HepG2 (cell line): ENCODE measurements around the gene GPR179. TPM values are rescaled to one million over a fixed set of nuclear protein-coding genes. Genes with fewer than 3 reads are reported as not detected.
"Not testable (repeated sequence)": the region's sequence is repeated elsewhere in the genome, so short reads cannot be mapped to it uniquely, and the experiment has no call there.

ENCODE experiments used
- ATAC-seq: fragments of 200-7000 bp; cut with Tn5 transposase; 3 replicates; pipeline ENCODE4 v1.9.1; 2020; ENCODE audit warnings: mild to moderate bottlenecking, moderate library complexity
- BruUV-seq: library from RNA; stranded (reverse); fragments of 400-500 nt; replicated peaks from 2 replicates; lab custom pipeline; 2021; lab: Mats Ljungman, UMichigan
- CTCF ChIA-PET: fragments of 300-600 bp; formaldehyde crosslinking; extraction: SDS; loops from one replicate; lab custom pipeline; 2021; ENCODE audit warnings: low total read pairs, inconsistent platforms, low intra/inter-chr PET ratio; lab: Yijun Ruan, JAX
- POLR2A ChIA-PET: fragments of 350-600 bp; sonication (Branson Sonifier 250); formaldehyde crosslinking; loops from one replicate; lab custom pipeline; 2020; ENCODE audit warnings: antibody characterized with exemption, inconsistent platforms; lab: Yijun Ruan, JAX
- DNase-seq: peaks from one replicate; pipeline ENCODE4 v3.0.0-alpha.2; 2015; ENCODE audit warnings: low spot score
- FAIRE-seq: peaks from 3 replicates; lab custom pipeline; 2011; peaks lifted over from hg19 to GRCh38; lab: Jason Lieb, UNC
- H2AFZ ChIP-seq: one replicate; pipeline ENCODE4 v1.6.1; 2011; ENCODE audit warnings: low read length, inconsistent platforms
- H3K27ac ChIP-seq: fragments of 300-600 bp; 3 replicates; pipeline ENCODE4 v1.8.0; 2011; ENCODE audit warnings: mixed run types, mild to moderate bottlenecking, mixed read lengths, low read length, inconsistent platforms; ENCODE audit not compliant: insufficient read depth; ENCODE audit errors: extremely low read length
- H3K27me3 ChIP-seq, 2 experiments: fragments of 200-600 bp in 1 of 2; 2 replicates in 1 of 2; 3 replicates in 1 of 2; pipeline versions ENCODE4 v1.6.0 to v1.8.0; 2011; ENCODE audit warnings: low read length in 2 of 2, mild to moderate bottlenecking in 2 of 2, moderate library complexity in 2 of 2, inconsistent platforms in 1 of 2; ENCODE audit not compliant: insufficient read depth in 2 of 2, control insufficient read depth in 1 of 2
- H3K36me3 ChIP-seq, 2 experiments: fragments of 200-600 bp in 1 of 2; replicated peaks in 1 of 2; 2 replicates in 1 of 2; 3 replicates in 1 of 2; pipeline versions ENCODE4 v1.5.1 to v1.8.0; 2011; ENCODE audit warnings: low read length in 2 of 2, inconsistent platforms in 1 of 2; ENCODE audit not compliant: insufficient read depth in 2 of 2, control insufficient read depth in 1 of 2
- H3K4me1 ChIP-seq: 2 replicates; pipeline ENCODE4 v1.5.1; 2012; ENCODE audit warnings: low read length, inconsistent platforms; ENCODE audit not compliant: insufficient read depth
- H3K4me2 ChIP-seq: 2 replicates; pipeline ENCODE4 v1.6.0; 2011; ENCODE audit warnings: low read depth, low read length, inconsistent platforms
- H3K4me3 ChIP-seq, 3 experiments: fragments of 200-600 bp in 1 of 3; sonication (generic), shearing (Covaris generic) in 1 of 3; replicated peaks in 1 of 3; 2 replicates each; pipeline ENCODE4 v1.5.1; 2011 to 2016; ENCODE audit warnings: low read length in 3 of 3, inconsistent platforms in 2 of 3, low read depth in 2 of 3, mild to moderate bottlenecking in 2 of 3, control low read depth in 1 of 3, mixed read lengths in 1 of 3; ENCODE audit not compliant: insufficient read depth in 1 of 3
- H3K79me2 ChIP-seq: one replicate; pipeline ENCODE4 v1.6.1; 2011; ENCODE audit warnings: low read length, inconsistent platforms; ENCODE audit not compliant: insufficient read depth
- H3K9ac ChIP-seq: 2 replicates; pipeline ENCODE4 v1.6.0; 2011; ENCODE audit warnings: mild to moderate bottlenecking, low read depth, low read length, inconsistent platforms; ENCODE audit not compliant: insufficient read depth
- H3K9me3 ChIP-seq: 2 replicates; pipeline ENCODE4 v1.5.1; 2012; ENCODE audit warnings: mild to moderate bottlenecking, low read length
- H4K20me1 ChIP-seq: 2 replicates; pipeline ENCODE4 v1.6.0; 2011; ENCODE audit warnings: inconsistent platforms, mild to moderate bottlenecking, low read length, moderate library complexity; ENCODE audit not compliant: insufficient read depth
- CBX2 ChIP-seq, 2 experiments: fragments of 200-600 bp in 1 of 2; sonication (generic); formaldehyde crosslinking in 1 of 2; IDR thresholded peaks; 2 replicates each; pipeline versions ENCODE4 v1.7.0 to v1.8.1; 2018 to 2022; ENCODE audit warnings: low read depth in 2 of 2, low read length in 1 of 2, mild to moderate bottlenecking in 1 of 2, missing genetic modification reagents in 1 of 2
- CREB3 ChIP-seq: sonication (generic); formaldehyde crosslinking; IDR thresholded peaks from 2 replicates; pipeline ENCODE4 v1.5.0; 2020; ENCODE audit warnings: missing genetic modification reagents
- DMAP1 ChIP-seq: IDR thresholded peaks from 2 replicates; pipeline ENCODE4 v1.6.1; 2016
- GATAD1 ChIP-seq: IDR thresholded peaks from 2 replicates; pipeline ENCODE4 v1.6.1; 2016; ENCODE audit warnings: missing genetic modification reagents, missing compliant biosample characterization
- HNF1B ChIP-seq: sonication (generic); formaldehyde crosslinking; IDR thresholded peaks from 2 replicates; pipeline ENCODE4 v1.5.1; 2020; ENCODE audit warnings: mild to moderate bottlenecking, moderate library complexity, missing genetic modification reagents
- KDM2A ChIP-seq: sonication (generic); formaldehyde crosslinking; IDR thresholded peaks from 2 replicates; pipeline ENCODE4 v1.4.0; 2020; ENCODE audit warnings: low read depth, missing genetic modification reagents, borderline replicate concordance
- KDM5A ChIP-seq: fragments of 200-600 bp; sonication (generic); IDR thresholded peaks from 2 replicates; pipeline ENCODE4 v1.7.0; 2018; ENCODE audit warnings: antibody characterized with exemption, mild to moderate bottlenecking, low read length, borderline replicate concordance
- SRF ChIP-seq: IDR thresholded peaks from 2 replicates; pipeline ENCODE4 v1.6.1; 2011; ENCODE audit warnings: mild to moderate bottlenecking, low read depth, low read length, moderate library complexity
- STAT6 ChIP-seq: sonication (generic); formaldehyde crosslinking; IDR thresholded peaks from 2 replicates; pipeline ENCODE4 v1.4.0; 2020; ENCODE audit warnings: missing genetic modification reagents, mild to moderate bottlenecking, borderline replicate concordance
- YY1 ChIP-seq: IDR thresholded peaks from 2 replicates; pipeline ENCODE4 v1.6.1; 2011; ENCODE audit warnings: low read length, low read depth, moderate library complexity, mild to moderate bottlenecking; ENCODE audit not compliant: insufficient read depth, insufficient replicate concordance
- ZFY ChIP-seq: sonication (generic); formaldehyde crosslinking; IDR thresholded peaks from 2 replicates; pipeline ENCODE4 v1.4.0; 2020; ENCODE audit warnings: missing genetic modification reagents
- ZMYM4 ChIP-seq: sonication (generic); formaldehyde crosslinking; IDR thresholded peaks from 2 replicates; pipeline ENCODE4 v1.8.1; 2023; ENCODE audit warnings: mild to moderate bottlenecking, missing genetic modification reagents
- ZNF24 ChIP-seq: fragments of 450-650 bp; IDR thresholded peaks from 2 replicates; pipeline ENCODE4 v1.6.1; 2017; ENCODE audit warnings: antibody characterized with exemption, mild to moderate bottlenecking
- ZNF264 ChIP-seq: sonication (generic); formaldehyde crosslinking; IDR thresholded peaks from 2 replicates; pipeline ENCODE4 v1.4.0; 2020; ENCODE audit warnings: missing genetic modification reagents
- ZNF331 ChIP-seq: sonication (generic); formaldehyde crosslinking; IDR thresholded peaks from 2 replicates; pipeline ENCODE4 v1.4.0; 2020; ENCODE audit warnings: missing genetic modification reagents
- ZNF556 ChIP-seq: sonication (generic); formaldehyde crosslinking; IDR thresholded peaks from 2 replicates; pipeline ENCODE4 v1.4.0; 2020; ENCODE audit warnings: mild to moderate bottlenecking, missing genetic modification reagents, borderline replicate concordance
- ZSCAN9 ChIP-seq: IDR thresholded peaks from 2 replicates; pipeline ENCODE4 v1.6.1; 2016; ENCODE audit warnings: borderline replicate concordance
- WGBS: methylation state at CpG from one replicate; pipeline ENCODE4 v1.1.6; 2017; ENCODE audit warnings: low lambda C conversion rate; 5-methylcytosine and 5-hydroxymethylcytosine counted together
- in situ Hi-C: cut with HindIII; loops from 2 replicates; pipeline ENCODE4 v1.10.0; 2017; ENCODE audit warnings: low pct_unique_long_range_greater_than_20kb; ENCODE audit not compliant: extremely low pct_ligation_motif_present
- intact Hi-C: fragments of 100-400 bp; cut with micrococcal nuclease; formaldehyde crosslinking; loops from one replicate; pipeline ENCODE4 v1.10.0; 2022; ENCODE audit not compliant: unreplicated experiment
- polyA plus RNA-seq, 8 experiments: library from polyadenylated mRNA; depleted of rRNA in 3 of 8; stranded (reverse) in 7 of 8; unstranded in 1 of 8; fragments of >200 nt; fragmentation: Illumina TruSeq in 4 of 8; extraction: Trizol in 4 of 8; gene quantifications; 2 replicates each; pipeline versions ENCODE4 v1.2.1 to v1.2.3, GENCODE V29; 2011 to 2016; ENCODE audit warnings: low read depth in 4 of 8, missing spikeins in 1 of 8, mixed read lengths in 1 of 8; ENCODE audit not compliant: insufficient read depth in 1 of 8
- total RNA-seq, 5 experiments: library from RNA; depleted of rRNA; stranded (reverse); fragments of >200 nt; fragmentation: Illumina TruSeq; extraction: Trizol; gene quantifications; 2 replicates each; pipeline ENCODE4 v1.2.3, GENCODE V29; 2016; ENCODE audit warnings: low read depth in 1 of 5

GPR179 gene
- total and polyA plus RNA-seq, 2 of the 13 experiments (the other 11 are each of a cell fraction or from before 2014, with no cell fraction given): 0.03 TPM; not detected in 1

GRCh38 chr17:38315497-38315896 is 28.3 kb downstream of the GPR179 start (continued):
- no peak for TF ChIP-seq CBX2 (IDR thresholded peaks at IDR 0.05; ENCODE audit: low read depth, low read length)
- no peak for TF ChIP-seq CBX2 (CRISPR knock-in tag; IDR thresholded peaks at IDR 0.05; ENCODE audit: low read depth)
- TF ChIP-seq STAT6 (CRISPR knock-in tag): no peak
- no peak for TF ChIP-seq ZNF24

- intact Hi-C loops, H3K36me3 ChIP-seq, CTCF ChIA-PET, in situ Hi-C loops, H4K20me1 ChIP-seq, H3K4me1 ChIP-seq, BruUV-seq, H3K9me3 ChIP-seq, FAIRE-seq, H3K27me3 ChIP-seq, H3K79me2 ChIP-seq: not testable (repeated sequence)
- 2% methylated on average over 45 of the region's 48 CpGs for WGBS
- Histone ChIP-seq H2AFZ (peak within 1 kb of the TSS; percentile 31), H3K9ac (peak within 1 kb of the TSS; percentile 93), H3K27ac (peak within 1 kb of the TSS; percentile 88), H3K4me3 (peak within 1 kb of the TSS; percentile 64 to 84 (median 82)), H3K4me2 (peak within 1 kb of the TSS; percentile 79)
- DNase-seq (peak; percentile 96), ATAC-seq (peak; percentile 95)
- POLR2A ChIA-PET: interaction anchor here (0.7 to 1.4 kb wide), 6 partner anchors 28 to 118 kb away, joined by 3 to 9 read pairs (median 4); partner anchors contain the start of gene SOCS7
- peak; percentile 34; the same call in 1 of the 2 replicates for TF ChIP-seq ZNF556 (CRISPR knock-in tag)
- TF ChIP-seq DMAP1 (CRISPR knock-in tag): peak; percentile 77; the same call in 1 of the 2 replicates
- TF ChIP-seq CREB3 (CRISPR knock-in tag): 0 out of 2 replicates have a peak, but pooled peaks have one; percentile 56
- peak; percentile 67; the same call in 1 of the 2 replicates for TF ChIP-seq KDM2A (CRISPR knock-in tag)
- peak; percentile 37; the same call in 1 of the 2 replicates for TF ChIP-seq ZNF264 (CRISPR knock-in tag)
- TF ChIP-seq GATAD1 (CRISPR knock-in tag): peak; percentile 92
- TF ChIP-seq YY1: peak; percentile 93
- TF ChIP-seq SRF: 0 out of 2 replicates have a peak, but pooled peaks have one; percentile 8
- TF ChIP-seq ZSCAN9 (CRISPR knock-in tag): peak; percentile 74; the same call in 1 of the 2 replicates
- TF ChIP-seq ZFY: peak; percentile 75
- peak; percentile 45; the same call in 1 of the 2 replicates for TF ChIP-seq ZMYM4 (CRISPR knock-in tag)
- peak; percentile 90 for TF ChIP-seq KDM5A
- TF ChIP-seq ZNF331: peak; percentile 44
- TF ChIP-seq HNF1B (CRISPR knock-in tag): 0 out of 2 replicates have a peak, but pooled peaks have one; percentile 28
These were observed 46.8 kb downstream of the GPR179 start, which contains the start of gene MRPL45 for GRCh38 chr17:38296834-38297517. Gene MRPL45, plus strand, starts transcription at chr17:38297168. Its CDS starts 16 bp downstream, at chr17:38297184.
